Stimulated activated CD8-positive, alpha-beta memory T cell treated with anti-CD3 and anti-CD28 coated beads, Interleukin-4, amount 100 ng/mL, for 4 hours (primary cell): ENCODE results near the gene MOB3C.

Experiments
- DNase-seq, 2 donors: peaks; one replicate each; pipeline ENCODE4 v3.0.0-alpha.2; 2020; ENCODE audit warnings: low read depth in 2 of 2, low spot score in 1 of 2

The MOB3C gene

DNA sequence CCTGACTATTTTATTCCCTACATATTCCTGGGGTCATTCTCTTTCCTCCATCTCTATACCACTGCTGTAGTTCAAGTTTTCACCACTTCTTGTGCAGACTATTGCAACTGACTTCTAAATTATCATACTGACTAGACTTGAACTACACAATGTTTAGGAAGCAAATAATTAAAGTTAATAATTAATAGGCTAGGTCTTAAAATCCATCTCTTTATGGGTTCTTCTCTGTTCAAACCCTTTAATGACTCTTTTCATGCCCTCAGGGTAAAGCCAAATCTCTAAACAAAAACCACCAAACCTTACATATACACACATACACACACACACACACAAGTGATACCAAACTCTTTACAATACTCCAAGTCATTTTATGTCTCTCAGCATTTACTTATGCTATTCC is 22.3 kb upstream of the MOB3C start:
- DNase-seq, result no peak

DNA sequence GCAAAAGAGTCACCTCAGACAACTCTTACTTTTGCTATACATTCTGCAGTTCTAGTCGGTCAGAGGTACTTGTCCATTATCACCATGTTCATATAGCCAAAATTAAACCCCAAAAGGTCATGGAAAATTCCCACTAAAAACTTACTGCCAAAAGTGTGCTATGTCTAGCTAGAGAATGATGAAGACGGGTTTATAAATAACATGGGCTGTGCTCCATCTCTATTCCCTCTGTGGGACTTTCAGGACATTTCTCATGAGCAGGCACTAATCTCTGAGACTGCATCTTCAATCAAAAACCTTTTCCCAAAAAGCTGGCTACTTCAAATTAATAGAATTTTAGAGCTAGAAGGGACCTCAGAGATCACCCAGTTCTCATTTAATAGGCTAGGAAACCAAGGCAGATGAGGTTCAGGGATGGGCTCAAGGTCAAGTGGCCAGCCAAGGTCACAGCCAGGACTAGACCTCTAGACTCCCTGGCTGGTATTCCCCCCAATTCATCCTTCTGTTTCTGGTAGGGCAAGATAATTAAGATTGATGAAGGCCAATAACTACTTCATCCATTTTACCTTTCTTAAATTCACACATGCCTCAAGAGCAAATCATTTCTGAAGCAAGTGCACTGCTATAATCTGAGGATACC is 21.0 kb upstream of the MOB3C start:
- DNase-seq, result no peak

- no peak for DNase-seq
Observed at GRCh38 chr1:46635205-46635604, 18.6 kb upstream of the MOB3C start.

DNA sequence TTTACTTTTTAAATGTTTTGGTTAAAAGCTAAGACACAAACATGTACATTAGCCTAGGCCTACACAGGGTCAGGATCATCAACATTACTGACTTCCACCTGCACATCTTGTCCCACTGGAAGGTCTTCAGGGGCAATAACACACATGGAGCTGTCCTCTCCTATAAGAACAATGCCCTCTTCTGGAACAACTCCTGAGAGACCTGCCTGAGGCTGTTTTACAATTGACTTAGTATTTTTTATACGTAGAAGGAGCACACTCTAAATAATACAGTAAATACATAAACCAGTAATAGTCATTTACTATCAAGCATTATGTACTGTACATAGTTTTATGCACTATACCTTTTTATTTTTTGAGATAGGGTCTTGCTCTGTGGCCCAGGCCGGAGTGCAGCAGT is 14.1 kb upstream of the MOB3C start:
- DNase-seq, result no peak

- no peak for DNase-seq
Observed at GRCh38 chr1:46623743-46624644, 7.4 kb upstream of the MOB3C start.

- DNase-seq, result no peak
Observed at GRCh38 chr1:46622344-46622743, 5.7 kb upstream of the MOB3C start.

DNA sequence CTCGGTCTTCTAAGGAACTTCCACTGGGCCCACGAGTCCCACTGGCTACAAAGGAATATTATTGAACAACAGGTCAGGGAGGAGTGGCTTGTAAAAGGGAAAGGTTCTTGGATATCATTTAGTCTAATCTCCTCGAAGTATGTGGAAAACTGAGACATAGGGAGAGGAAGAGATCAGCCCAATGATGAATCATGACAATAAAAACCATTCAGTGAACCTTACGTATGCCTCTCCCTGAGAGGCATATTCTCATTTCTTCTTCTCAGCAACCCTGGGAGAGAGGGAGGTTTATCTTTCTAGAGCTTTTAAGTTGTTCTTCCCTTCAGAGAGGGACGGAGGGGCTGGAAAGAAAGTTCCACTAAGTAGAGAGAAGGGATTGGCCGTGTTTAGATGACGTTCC is 5.3 kb upstream of the MOB3C start:
- DNase-seq, result no peak

- DNase-seq, result no peak
Observed at GRCh38 chr1:46619656-46620258, 3.1 kb upstream of the MOB3C start.

DNA sequence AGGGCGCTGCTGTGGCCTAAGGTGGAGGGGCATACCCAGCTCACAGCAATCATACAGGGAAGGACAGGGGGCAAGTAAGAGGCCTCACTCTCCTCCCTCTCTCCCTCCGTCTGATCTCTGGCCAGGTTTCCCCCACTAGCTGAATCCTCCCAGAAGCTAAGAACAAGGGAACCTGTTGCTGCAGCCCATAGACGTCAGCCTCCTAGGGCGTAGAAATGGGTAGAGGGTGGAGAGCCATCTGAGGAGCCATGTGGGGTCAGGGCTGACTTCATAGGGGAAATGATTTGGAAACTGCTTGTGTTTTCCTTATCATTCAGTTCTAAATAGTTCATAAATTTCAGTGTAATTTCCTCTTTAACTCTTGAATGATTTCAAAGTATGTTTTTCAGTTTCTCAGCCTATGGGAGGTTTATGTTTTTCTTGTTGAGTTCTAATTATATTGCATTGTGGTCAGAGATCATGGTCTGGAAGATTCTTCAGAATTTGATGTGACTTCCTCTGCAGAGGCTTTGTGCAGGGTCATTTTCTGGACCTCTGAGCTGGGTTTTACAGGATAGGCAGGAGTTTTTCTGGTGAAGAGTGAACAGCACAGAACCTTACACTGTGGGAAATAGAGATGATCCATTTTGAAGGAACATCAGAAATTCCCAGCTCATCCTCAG is 2.3 kb upstream of the MOB3C start:
- DNase-seq, result no peak

DNA sequence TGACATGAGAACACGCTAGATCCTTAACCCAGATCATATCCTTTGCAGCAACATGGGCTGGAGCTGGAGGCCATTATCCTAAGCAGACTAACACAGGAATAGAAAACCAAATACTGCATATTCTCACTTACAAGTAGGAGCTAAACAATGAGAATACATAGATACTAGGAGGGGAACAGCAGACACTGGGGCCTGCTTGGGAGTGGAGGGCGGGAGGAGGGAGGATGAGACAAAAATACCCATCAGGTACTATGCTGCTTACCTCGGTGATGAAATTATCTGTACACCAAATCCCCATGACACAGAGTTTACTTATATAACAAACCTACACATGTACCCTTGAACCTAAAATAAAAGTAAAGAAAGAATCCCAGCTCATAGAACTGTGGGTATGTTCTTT is 1.2 kb upstream of the MOB3C start:
- no peak for DNase-seq

DNA sequence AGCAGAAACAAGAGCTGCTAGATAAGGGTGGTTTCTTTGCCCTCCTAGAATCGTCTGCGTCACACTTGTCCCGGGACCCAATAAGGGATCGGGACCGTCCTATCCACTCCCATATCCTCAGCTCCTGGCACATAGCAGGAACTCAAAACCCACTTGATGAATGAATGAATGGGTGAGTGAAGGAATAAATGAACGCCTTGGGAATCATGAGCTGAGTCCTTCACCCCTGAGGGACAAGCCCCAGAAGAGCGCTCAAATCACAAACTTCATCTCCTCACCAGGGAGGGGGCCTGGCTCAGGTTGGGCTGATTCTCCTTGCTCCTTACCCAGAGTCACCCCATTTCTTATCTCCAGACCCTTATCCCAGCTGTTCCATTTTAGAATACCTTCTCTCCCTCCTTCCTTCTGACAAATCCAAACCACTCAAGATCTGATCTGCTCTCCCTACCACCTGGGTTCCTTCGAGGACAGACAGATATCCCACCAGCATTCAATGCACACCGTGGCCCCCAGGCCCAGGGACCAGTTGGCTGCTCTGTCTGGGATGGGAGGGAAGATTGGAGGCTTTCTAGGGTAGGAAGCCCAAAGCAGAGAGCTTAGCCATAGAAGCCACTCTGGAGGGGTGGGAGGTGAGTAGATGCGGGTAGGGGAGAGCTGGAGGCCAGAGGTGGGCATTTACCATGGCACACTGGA is 643 bp upstream of the MOB3C start:
- no peak for DNase-seq

DNA sequence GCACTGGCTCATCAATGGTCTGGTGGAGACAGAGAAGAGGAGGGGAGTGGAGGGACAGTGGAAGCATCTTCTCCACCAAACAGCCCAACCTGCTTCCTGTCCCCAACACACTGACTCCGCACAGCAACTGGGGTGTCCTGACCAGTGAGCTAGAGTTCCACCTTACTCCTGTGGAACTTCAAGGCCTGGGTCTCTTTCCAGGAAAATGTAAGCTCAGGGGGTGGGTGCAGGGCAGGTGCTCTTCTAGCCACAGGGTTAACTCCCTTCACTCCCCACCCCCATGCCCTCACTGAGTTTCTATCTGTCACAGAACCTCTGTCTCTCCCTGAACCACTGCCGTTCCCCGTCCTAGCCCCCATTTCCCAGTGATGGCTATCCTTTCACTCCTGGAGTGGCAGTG is 876 bp downstream of the MOB3C start:
- no peak for DNase-seq

- DNase-seq, result no peak
Observed at GRCh38 chr1:46615088-46615487, 1.5 kb downstream of the MOB3C start.

DNA sequence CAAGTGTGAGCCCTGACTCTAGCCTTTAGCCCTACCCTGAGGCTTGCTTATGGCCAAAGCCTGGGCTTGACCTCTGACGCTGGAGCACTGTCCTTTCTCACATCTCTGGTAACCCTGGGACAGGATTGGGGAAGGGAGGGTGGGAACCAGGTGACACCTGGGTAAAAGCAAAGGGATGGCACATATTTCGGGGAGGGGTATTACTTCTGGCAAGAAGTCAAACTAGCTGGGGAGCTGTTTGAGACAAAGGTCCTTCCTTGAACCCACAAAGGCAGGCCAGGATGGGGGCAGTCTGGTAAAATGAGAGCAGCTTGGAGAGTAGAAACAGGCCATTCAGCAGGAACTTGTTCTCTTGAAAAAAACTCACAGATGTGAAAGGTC is 2.0 kb downstream of the MOB3C start:
- no peak for DNase-seq

DNA sequence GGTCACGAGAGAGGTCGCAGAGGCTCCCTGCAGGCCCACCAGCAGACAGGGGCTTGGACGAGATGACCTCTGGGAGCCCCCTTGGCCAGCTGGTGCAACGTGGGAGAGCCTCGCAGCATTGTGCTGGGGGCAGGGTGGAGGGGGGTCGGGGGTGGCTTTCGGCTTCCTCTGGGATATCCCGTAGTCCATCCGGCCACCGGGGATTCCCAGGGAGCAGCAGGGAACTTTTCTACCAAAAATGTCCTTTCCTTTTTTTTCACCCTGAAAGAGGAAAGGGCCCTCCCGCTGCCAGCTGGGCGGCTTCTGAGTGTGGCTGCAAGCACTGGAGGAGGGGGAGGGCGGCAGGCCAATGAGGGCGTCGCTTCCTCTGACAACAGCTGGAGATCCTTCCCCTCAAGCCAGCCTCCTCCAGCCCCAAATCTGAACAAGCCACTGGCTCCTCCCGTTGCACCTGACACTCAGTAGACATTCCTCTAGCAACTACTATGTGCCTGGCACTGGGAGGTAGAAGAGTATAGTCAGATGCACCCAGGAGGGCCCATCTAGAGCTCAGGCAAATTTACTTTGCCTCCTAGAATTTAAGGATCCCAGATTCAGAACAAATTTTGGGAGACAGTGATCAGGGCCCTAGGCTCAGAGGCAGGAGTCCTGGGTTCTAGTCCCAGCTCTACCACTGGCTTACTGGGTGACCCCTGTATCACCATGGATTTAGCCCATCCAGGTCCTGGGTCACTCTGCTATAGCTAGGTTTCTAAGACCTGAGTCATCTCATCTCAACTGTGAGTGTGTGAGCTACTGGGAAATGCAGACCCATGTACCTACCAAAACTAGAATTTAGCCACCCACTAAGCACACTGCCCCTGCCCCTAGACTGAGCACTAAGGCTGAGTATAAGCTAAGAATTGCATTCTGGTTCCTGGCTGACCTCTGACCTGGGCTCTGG is 2.7 kb downstream of the MOB3C start:
- no peak for DNase-seq

GRCh38 chr1:46612937-46613660 is 3.5 kb downstream of the MOB3C start:
- no peak for DNase-seq

DNA sequence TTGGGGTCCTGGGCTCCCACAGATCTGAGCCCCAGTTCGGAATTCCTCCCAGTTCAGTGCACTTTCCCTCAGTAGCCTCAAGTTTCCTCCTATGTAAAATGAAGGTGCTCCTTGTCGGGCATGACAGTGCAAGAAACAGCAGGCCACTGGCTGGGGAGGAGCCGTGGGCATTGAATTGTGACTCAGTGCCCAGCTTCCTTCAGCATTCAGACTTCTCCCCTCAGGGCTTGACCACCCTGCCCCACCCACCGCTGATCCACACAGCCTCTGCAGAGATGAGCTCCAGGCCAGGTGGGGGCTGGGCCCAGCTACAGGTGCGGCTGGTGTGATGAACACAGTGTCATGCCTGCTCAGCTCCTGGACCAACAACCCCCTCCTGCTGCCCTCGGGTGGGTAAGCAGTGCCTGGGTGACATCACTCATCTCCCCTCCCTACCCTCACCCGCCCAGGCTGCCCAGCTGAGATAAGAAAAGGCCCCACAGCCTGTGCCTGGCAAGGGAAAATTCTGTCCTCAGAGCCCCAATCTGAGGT is 4.9 kb downstream of the MOB3C start:
- DNase-seq, result no peak

GRCh38 chr1:46607345-46608130 is 9.1 kb downstream of the MOB3C start:
- DNase-seq, result no peak
